K562 (cell line): Measurements from ENCODE around the gene MRPL42. TPM values are rescaled to one million over a fixed set of nuclear protein-coding genes. Genes with fewer than 3 reads are reported as not detected.
A peak's percentile ranks its signal among the peaks of the same experiment; 100 is the strongest.

Source experiments
- ELF4 ChIP-seq: fragments of 450-650 bp; formaldehyde crosslinking; IDR thresholded peaks from 2 replicates; pipeline ENCODE4 v1.4.0; 2022; ENCODE audit warnings: missing genetic modification characterization
- MCM3 ChIP-seq: fragments of 450-650 bp; IDR thresholded peaks from 2 replicates; pipeline ENCODE4 v1.6.1; 2016
- PHB ChIP-seq: fragments of 250-450 bp; sonication (Bioruptor Pico); IDR thresholded peaks from 2 replicates; pipeline ENCODE4 v1.5.0; 2021
- RAD21 ChIP-seq, 2 experiments: fragments of 250-450 bp in 1 of 2; fragments of 450-650 bp in 1 of 2; sonication (Bioruptor Pico) in 1 of 2; formaldehyde crosslinking in 1 of 2; IDR thresholded peaks in 1 of 2; conservative IDR thresholded peaks in 1 of 2; 2 replicates each; pipeline versions ENCODE4 v1.4.0 to v1.8.0; 2020 to 2022; ENCODE audit warnings: mild to moderate bottlenecking in 2 of 2, moderate library complexity in 1 of 2
- RBM34 ChIP-seq: fragments of 200-400 bp; formaldehyde crosslinking; IDR thresholded peaks from 2 replicates; pipeline ENCODE4 v1.6.1; 2018; ENCODE audit warnings: low read length, borderline replicate concordance; ENCODE audit not compliant: insufficient read depth
- RCOR1 ChIP-seq, 2 experiments: IDR thresholded peaks; 2 replicates each; pipeline ENCODE4 v1.6.1; 2012; ENCODE audit warnings: low read depth in 2 of 2, low read length in 2 of 2, borderline replicate concordance in 1 of 2, improper control_type of control experiment in 1 of 2
- ZBTB1 ChIP-seq: sonication (generic); formaldehyde crosslinking; IDR thresholded peaks from 2 replicates; pipeline ENCODE4 v1.8.1; 2023; ENCODE audit warnings: missing genetic modification reagents, low read depth, mild to moderate bottlenecking, borderline replicate concordance
- ZNF124 ChIP-seq: sonication (generic); formaldehyde crosslinking; IDR thresholded peaks from 2 replicates; pipeline ENCODE4 v1.8.1; 2022; ENCODE audit warnings: missing genetic modification reagents
- ZNF239 ChIP-seq: fragments of 250-450 bp; sonication (Bioruptor Pico); IDR thresholded peaks from 2 replicates; pipeline ENCODE4 v1.4.0; 2020; ENCODE audit warnings: mild to moderate bottlenecking
- ZNF431 ChIP-seq: sonication (generic); formaldehyde crosslinking; IDR thresholded peaks from 2 replicates; pipeline ENCODE4 v1.8.0; 2022; ENCODE audit warnings: mild to moderate bottlenecking, missing genetic modification reagents
- polyA plus RNA-seq, 8 experiments: library from polyadenylated mRNA; depleted of rRNA in 4 of 8; stranded (reverse) in 5 of 8; unstranded in 3 of 8; fragments of >200 nt; fragmentation: Nextera tagmentation in 2 of 8; fragmentation: Illumina TruSeq in 1 of 8; extraction: Ambion mirVana in 2 of 8; extraction: Trizol in 1 of 8; gene quantifications; 2 replicates each; pipeline versions ENCODE4 v1.2.1 to v1.2.3, GENCODE V29; 2011 to 2014; ENCODE audit warnings: inconsistent platforms in 1 of 8, missing spikeins in 1 of 8
- total RNA-seq, 7 experiments: library from RNA; depleted of rRNA in 6 of 7; stranded (reverse); fragments of >200 nt in 6 of 7; fragmentation: Illumina TruSeq in 2 of 7; extraction: Trizol in 2 of 7; gene quantifications; 2 replicates each; pipeline versions ENCODE4 v1.2.1 to v1.2.3, GENCODE V29; 2011 to 2021; ENCODE audit warnings: low replicate concordance in 1 of 7
- TF ChIP-seq, protein P1 (sequence below): fragments of 450-650 bp; IDR thresholded peaks from 2 replicates; pipeline ENCODE4 v1.6.1; 2014; ENCODE audit warnings: low read depth, mild to moderate bottlenecking, moderate library complexity, borderline replicate concordance
- TF ChIP-seq, protein P2 (sequence below), 3 experiments: IDR thresholded peaks in 2 of 3; conservative IDR thresholded peaks in 1 of 3; 2 replicates each; pipeline ENCODE4 v1.5.1; 2011 to 2012; ENCODE audit warnings: low read length in 3 of 3, mild to moderate bottlenecking in 3 of 3, control low read depth in 2 of 3, improper control_type of control experiment in 1 of 3, inconsistent platforms in 1 of 3, low read depth in 1 of 3, mixed read lengths in 1 of 3, moderate library complexity in 1 of 3; ENCODE audit not compliant: insufficient read depth in 2 of 3
- TF ChIP-seq, protein P3 (sequence below): IDR thresholded peaks from 2 replicates; pipeline ENCODE4 v1.6.1; 2011; ENCODE audit warnings: borderline replicate concordance, low read depth, mild to moderate bottlenecking, moderate library complexity, low read length; ENCODE audit not compliant: insufficient read depth, poor library complexity, severe bottlenecking
- TF ChIP-seq, protein P4 (sequence below): sonication (generic); formaldehyde crosslinking; IDR thresholded peaks from 2 replicates; pipeline ENCODE4 v1.8.0; 2023; ENCODE audit warnings: mild to moderate bottlenecking, missing genetic modification reagents

MRPL42 gene
- total and polyA plus RNA-seq, 9 of the 15 experiments (the other 6 are each of a cell fraction or from before 2014, with no cell fraction given): 104 to 806 (median 218) TPM

DNA sequence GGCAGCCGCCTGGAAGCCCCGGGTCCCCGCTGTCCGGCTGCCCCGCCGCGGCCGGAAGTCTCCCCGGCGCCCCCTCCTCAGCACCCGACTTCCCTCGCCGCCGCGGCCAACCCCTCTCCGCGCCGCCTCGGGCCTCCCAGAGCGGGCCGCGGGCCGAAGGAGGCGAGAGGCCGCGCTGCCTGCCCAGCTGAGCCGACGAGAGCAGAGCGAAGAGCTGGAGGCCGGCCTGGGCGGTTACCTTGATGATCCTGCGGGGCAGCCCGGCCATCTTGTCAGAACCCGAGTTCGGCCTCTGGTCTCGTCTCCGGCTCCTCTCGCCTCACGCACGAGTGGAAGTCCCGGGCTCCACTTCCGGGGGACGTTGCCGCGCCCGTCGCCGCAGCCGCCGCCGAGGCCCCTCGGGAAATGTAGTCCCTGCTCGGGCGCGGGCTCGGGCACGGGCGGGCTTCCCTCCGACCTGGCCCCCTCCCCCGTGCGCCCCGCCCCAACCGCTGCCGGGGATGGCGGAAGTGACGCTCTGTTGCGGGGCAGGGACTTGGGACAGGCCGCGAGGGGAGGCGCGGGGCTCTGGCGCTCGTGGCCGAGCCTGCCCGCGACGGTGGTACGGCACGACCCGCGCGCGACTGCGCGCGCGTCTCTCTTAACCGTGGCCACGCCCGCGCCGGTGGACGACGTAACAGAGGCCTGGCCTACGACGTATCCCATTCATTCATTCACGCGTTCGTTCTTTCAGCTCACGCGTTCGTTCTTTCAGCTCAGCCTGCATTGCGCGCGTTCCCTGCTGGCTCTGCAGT is 25.5 kb upstream of the MRPL42 start, which contains the start of gene UBE2N (continued):
- TF ChIP-seq, protein P1, sequence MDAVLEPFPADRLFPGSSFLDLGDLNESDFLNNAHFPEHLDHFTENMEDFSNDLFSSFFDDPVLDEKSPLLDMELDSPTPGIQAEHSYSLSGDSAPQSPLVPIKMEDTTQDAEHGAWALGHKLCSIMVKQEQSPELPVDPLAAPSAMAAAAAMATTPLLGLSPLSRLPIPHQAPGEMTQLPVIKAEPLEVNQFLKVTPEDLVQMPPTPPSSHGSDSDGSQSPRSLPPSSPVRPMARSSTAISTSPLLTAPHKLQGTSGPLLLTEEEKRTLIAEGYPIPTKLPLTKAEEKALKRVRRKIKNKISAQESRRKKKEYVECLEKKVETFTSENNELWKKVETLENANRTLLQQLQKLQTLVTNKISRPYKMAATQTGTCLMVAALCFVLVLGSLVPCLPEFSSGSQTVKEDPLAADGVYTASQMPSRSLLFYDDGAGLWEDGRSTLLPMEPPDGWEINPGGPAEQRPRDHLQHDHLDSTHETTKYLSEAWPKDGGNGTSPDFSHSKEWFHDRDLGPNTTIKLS: peak; percentile 59; the same call in 1 of the 2 replicates
- TF ChIP-seq RCOR1 (IDR thresholded peaks at IDR 0.05; ENCODE audit: borderline replicate concordance in 1 of 2, low read depth in 2 of 2, low read length in 2 of 2): no peak; a peak in 1 of 4 replicates
- 0 out of 2 replicates have a peak, but pooled peaks have one; percentile 39 for TF ChIP-seq ZNF124 (CRISPR knock-in tag)
- peak; percentile 84 for TF ChIP-seq ZBTB1 (CRISPR knock-in tag)
- no peak for TF ChIP-seq MCM3
- 0 out of 2 replicates have a peak, but pooled peaks have one; percentile 20 for TF ChIP-seq RBM34
- TF ChIP-seq, protein P2, sequence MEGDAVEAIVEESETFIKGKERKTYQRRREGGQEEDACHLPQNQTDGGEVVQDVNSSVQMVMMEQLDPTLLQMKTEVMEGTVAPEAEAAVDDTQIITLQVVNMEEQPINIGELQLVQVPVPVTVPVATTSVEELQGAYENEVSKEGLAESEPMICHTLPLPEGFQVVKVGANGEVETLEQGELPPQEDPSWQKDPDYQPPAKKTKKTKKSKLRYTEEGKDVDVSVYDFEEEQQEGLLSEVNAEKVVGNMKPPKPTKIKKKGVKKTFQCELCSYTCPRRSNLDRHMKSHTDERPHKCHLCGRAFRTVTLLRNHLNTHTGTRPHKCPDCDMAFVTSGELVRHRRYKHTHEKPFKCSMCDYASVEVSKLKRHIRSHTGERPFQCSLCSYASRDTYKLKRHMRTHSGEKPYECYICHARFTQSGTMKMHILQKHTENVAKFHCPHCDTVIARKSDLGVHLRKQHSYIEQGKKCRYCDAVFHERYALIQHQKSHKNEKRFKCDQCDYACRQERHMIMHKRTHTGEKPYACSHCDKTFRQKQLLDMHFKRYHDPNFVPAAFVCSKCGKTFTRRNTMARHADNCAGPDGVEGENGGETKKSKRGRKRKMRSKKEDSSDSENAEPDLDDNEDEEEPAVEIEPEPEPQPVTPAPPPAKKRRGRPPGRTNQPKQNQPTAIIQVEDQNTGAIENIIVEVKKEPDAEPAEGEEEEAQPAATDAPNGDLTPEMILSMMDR (IDR thresholded peaks at IDR 0.05 in 2 of 3, conservative IDR thresholded peaks at IDR 0.05 in 1 of 3; ENCODE audit: insufficient read depth in 2 of 3, low read depth in 1 of 3, low read length in 3 of 3): 0 out of 6 replicates have a peak, but pooled peaks of 1 of the 3 experiments have one; percentile 11
- TF ChIP-seq ZNF431 (CRISPR knock-in tag): no peak
- 0 out of 4 replicates have a peak, but pooled peaks of 1 of the 2 experiments have one; percentile 11 for TF ChIP-seq RAD21 (CRISPR knock-in tag; conservative IDR thresholded peaks at IDR 0.05 in 1 of 2, IDR thresholded peaks at IDR 0.05 in 1 of 2)
- TF ChIP-seq, protein P3, sequence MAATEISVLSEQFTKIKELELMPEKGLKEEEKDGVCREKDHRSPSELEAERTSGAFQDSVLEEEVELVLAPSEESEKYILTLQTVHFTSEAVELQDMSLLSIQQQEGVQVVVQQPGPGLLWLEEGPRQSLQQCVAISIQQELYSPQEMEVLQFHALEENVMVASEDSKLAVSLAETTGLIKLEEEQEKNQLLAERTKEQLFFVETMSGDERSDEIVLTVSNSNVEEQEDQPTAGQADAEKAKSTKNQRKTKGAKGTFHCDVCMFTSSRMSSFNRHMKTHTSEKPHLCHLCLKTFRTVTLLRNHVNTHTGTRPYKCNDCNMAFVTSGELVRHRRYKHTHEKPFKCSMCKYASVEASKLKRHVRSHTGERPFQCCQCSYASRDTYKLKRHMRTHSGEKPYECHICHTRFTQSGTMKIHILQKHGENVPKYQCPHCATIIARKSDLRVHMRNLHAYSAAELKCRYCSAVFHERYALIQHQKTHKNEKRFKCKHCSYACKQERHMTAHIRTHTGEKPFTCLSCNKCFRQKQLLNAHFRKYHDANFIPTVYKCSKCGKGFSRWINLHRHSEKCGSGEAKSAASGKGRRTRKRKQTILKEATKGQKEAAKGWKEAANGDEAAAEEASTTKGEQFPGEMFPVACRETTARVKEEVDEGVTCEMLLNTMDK: peak; percentile 3
- TF ChIP-seq ZNF239: 0 out of 2 replicates have a peak, but pooled peaks have one; percentile 25
- TF ChIP-seq, protein P4, sequence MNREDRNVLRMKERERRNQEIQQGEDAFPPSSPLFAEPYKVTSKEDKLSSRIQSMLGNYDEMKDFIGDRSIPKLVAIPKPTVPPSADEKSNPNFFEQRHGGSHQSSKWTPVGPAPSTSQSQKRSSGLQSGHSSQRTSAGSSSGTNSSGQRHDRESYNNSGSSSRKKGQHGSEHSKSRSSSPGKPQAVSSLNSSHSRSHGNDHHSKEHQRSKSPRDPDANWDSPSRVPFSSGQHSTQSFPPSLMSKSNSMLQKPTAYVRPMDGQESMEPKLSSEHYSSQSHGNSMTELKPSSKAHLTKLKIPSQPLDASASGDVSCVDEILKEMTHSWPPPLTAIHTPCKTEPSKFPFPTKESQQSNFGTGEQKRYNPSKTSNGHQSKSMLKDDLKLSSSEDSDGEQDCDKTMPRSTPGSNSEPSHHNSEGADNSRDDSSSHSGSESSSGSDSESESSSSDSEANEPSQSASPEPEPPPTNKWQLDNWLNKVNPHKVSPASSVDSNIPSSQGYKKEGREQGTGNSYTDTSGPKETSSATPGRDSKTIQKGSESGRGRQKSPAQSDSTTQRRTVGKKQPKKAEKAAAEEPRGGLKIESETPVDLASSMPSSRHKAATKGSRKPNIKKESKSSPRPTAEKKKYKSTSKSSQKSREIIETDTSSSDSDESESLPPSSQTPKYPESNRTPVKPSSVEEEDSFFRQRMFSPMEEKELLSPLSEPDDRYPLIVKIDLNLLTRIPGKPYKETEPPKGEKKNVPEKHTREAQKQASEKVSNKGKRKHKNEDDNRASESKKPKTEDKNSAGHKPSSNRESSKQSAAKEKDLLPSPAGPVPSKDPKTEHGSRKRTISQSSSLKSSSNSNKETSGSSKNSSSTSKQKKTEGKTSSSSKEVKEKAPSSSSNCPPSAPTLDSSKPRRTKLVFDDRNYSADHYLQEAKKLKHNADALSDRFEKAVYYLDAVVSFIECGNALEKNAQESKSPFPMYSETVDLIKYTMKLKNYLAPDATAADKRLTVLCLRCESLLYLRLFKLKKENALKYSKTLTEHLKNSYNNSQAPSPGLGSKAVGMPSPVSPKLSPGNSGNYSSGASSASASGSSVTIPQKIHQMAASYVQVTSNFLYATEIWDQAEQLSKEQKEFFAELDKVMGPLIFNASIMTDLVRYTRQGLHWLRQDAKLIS: peak; percentile 57; the same call in 1 of the 2 replicates
- 0 out of 2 replicates have a peak, but pooled peaks have one; percentile 41 for TF ChIP-seq ELF4 (CRISPR knock-in tag)
- TF ChIP-seq PHB (CRISPR knock-in tag): no peak
